ENCODE data around the gene ATRN.
"Not testable (repeated sequence)": the region's sequence is repeated elsewhere in the genome, so short reads cannot be mapped to it uniquely, and the experiment has no call there.

The ATRN gene

DNA sequence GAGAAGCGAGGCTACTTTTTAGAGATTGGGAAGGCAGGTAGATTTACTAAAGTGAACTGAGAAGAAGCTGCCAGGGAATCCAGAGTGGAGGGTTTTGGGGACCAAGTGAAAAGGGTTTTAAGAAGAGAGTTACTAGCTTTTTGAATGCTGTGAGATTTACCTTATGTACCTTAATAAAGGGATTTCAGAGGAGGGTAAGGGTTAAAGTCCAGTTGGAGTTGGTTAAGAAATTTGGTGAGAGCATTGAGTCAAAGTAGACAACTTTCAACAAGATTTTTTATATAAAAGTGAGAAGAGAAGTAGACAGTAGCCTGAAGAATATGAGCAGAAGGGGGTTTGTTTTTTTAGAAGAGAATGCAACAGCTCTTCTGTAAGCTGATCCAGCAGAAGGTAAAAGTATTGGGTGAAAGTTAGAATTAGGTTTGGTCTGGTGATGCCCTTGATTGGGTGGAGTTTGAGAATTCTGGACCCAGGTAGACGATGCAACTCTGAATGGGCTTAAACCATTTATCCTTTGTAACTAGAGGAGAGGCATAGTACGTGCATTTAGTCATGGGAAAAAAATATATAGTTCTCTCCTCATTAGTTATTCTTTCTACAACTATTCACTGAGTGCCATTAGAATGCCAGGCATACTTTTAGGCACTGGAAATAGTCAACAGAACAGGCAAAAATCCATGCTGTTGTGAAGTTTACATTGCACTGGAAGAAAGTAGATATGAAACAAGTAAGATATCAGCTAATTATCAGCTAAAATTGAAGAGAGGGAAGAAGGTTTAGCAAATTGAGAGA is 44.8 kb downstream of the ATRN start:
- DNase-seq (ENCODE audit: low read depth): no peak

DNA sequence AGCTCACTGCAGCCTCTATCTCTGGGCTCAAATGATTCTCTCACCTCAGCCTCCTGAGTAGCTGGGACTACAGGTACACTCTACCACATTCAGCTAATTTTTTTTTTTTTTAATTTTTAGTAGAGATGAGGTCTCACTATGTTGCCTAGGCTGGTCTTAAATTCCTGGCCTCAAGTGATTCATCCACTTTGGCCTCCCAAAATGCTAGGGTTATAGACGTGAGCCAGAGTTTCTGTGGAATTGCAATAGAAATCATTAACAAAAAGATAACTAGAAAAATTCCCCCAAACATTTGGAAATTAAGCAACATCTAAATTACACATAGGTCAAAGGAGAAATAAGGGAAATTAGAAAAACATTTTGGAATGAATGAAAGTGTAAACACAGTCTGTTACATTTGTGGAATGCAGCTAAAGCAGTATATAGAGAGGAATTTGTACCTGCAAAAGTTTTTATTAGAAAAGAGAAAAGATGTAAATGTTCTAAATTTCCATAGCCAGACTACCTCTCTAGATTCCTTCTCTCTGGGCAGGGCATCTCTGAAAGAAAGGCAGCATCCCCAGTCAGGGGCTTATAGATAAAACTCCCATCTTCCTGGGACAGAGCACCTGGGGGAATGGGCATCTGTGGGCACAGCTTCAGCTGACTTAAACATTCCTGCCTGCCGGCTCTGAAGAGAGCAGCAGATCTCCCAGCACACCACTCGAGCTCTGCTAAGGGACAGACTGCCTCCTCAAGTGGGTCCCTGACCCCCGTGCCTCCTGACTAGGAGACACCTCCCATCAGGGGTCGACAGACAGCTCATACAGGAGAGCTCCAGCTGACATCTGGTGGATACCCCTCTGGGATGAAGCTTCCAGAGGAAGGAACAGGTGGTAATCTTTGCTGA is 51.3 kb downstream of the ATRN start:
- no peak for DNase-seq (ENCODE audit: low read depth)

DNA sequence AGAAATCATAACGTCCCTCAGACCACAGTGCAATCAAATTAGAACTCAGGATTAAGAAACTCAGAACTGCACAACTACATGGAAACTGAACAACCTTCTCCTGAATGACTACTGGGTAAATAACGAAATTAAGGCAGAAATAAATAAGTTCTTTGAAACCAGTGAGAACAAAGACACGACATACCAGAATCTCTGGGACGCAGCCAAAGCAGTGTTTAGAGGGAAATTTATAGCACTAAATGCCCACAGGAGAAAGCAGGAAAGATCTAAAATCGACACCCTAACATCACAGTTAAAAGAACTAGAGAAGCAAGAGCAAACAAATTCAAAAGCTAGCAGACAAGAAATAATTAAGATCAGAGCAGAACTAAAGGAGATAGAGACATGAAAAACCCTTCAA is 53.9 kb downstream of the ATRN start:
- DNase-seq (ENCODE audit: low read depth): not testable (repeated sequence)

DNA sequence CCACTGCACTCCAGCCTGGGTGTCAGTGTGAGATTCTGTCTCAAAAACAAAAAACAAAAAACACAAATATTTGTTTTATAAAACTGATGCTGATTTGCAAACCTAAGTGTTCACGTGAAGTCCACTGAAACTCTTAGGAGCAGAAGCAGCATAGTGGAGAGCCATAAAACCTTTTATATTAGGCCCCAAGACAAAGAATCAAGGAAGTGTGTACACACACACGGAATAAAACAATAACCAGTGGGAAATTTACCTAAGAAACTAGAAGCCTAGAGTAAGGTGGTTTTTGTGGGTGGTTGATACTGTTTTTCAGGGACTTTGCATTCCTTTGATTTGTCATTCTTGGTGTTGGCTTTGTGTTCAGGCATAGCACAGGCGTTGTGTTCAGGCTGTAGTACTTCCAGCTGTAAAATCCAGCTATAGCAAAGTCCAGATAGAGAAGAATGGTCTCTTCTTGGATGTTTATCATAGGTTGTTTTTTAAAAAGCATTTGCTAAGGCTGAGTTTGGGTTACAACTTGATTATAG is 61.3 kb downstream of the ATRN start:
- no peak for DNase-seq (ENCODE audit: low read depth)

DNA sequence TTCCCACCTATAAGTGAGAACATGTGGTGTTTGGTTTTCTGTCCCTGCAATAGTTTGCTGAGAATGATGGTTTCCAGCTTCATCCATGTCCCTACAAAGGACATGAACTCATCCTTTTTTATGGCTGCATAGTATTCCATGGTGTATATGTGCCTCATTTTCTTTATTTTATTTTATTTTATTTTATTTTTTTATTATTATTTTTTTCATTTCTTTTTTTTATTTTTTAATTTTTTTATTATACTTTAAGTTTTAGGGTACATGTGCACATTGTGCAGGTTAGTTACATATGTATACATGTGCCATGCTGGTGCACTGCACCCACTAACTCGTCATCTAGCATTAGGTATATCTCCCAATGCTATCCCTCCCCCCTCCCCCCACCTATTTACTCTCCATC is 66.9 kb downstream of the ATRN start:
- not testable (repeated sequence) for DNase-seq (ENCODE audit: low read depth)

DNA sequence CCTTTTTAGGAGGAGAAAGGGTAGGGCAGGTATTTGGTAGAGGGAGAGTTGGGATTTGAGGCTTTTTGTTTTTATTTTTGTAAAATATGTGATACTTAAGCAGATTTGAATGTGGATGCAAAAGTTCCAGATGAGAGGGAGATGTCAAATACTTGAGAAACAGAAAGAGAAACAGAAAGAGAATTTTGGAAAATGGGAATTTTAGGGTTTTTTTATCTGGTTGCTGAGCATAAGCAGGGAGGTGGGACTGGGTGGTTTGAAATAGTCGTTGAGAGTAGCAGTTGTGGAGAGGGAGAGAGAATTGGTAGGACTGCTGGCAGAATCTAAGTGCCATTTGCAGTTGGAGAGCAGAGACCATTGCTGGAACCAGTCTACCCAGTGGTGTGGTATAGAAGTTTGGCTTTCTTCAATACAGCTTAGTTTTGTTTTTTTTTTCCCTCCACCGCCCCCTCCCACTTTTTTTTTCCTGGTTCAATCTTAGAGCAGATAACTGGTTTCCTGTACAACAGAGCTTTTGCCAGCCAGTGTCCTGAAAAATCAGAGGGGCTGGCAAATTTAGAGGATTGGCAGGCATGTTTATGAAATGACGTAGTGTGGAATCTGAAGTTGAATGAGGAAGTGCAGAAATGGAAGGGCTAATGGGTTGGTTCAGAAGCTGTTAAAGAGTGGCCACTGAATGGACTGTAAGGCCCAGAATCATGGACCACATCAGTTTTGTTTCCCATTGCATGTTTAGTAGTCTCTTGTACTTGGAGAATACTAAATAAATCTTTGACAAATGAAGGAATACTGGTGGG is 68.7 kb downstream of the ATRN start:
- DNase-seq (ENCODE audit: low read depth): no peak

DNA sequence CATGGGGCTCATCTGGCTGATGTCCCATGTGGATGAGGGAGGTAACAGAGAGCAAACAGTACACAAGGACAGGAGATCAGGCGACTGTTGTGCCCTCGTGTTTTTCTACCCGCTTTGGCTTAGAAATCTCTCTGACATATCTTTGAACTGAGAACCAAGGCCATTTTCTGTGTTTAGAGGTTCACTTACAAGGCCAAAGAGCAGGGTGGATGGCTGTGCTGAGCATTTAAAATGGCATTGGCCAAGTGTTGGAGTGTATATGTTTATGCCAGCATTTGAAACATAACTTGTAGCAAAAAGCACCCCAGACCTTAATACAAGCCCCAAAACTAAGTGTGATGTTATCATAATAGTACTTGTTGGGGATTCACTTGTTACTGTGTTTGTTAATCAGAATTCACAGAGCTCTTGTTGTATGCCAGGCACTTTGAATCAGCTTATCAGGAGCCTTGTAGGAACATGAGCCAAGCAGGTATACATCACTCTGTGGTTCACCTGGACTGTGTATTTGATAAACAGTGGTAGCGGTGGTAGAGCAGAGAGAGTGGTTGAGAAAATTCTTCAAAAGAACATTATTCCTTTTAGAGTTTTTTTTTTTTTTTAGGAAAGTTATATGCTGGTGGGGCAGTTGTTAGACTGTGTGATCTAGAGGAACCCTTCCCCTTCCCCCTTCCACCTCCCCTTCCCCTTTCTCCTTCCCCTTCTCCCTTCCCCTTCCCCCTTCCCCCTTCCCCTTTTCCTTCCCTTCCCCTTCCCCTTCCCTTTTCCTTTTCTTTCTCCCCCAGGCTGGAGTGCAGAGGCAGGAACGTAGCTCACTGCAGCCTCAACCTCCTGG is 71.3 kb downstream of the ATRN start:
- DNase-seq (ENCODE audit: low read depth): no peak

DNA sequence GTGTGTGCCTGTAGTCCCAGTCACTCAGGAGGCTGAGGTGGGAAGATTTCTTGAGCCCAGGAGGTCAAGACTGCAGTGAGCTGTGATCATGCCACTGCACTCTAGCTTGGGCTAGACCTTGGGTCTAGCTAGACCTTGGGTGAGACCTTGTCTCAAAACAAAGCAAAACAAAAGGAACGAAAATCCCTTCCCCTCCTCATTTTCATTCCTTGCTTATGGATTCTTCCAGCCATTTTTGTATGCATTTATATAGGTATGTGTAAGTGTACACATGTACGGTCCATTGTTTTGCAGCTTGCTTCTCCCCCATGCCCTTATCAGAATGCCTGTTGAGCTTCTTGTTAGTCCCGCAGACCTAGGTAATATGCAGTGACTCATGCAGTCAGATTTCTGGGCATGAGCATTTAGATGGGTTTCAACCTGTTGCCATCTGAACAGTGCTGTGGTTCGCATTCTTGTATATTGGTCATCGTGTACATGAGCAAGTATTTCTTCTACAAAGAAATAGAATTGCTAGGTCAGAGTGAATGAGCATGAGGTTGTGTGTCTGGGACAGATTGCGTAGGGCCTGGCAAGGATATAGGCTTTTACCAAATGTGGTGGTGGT is 73.2 kb downstream of the ATRN start:
- DNase-seq (ENCODE audit: low read depth): no peak

DNA sequence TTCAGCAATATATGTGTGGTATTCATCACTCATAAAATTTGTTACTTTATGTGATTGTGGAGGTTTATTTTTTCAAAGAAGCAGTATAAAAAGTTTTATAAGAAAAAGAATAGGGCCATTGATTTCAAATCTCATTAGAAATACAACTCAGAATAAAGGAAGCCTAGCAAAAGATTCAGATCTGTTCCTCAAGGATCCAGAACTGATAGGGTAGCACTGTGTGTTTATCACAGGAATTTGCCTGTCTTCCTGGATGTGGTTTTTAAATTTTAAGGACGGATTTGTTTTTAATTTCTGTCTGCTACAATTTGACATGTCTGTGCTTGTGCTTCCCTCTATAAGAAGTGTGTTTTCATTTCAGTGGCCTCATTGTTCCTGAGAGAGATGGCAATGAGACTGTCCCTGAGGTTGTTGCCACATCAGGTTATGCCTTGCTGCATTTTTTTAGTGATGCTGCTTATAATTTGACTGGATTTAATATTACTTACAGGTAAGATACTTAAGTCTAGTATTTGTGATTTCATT is 74.6 kb downstream of the ATRN start:
- no peak for DNase-seq (ENCODE audit: low read depth)

DNA sequence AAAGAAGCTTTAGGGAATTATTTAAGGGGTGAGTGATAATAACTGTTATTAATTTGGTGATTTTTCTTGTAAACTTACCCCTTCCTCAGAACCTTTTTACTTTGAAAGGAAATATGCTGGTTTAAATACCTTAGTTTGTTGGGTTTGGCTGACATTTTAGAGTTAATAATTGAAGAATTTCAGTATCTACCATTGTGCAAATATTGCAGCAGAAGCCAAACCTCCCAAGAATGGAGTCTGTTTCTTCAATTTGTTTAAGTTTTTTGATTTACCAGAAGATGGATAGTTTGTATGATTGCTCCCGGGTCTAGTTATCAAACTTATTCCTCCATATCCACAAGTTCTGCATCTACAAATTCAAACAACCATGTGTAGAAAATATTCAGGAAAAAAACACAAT is 77.1 kb downstream of the ATRN start:
- no peak for DNase-seq (ENCODE audit: low read depth)

DNA sequence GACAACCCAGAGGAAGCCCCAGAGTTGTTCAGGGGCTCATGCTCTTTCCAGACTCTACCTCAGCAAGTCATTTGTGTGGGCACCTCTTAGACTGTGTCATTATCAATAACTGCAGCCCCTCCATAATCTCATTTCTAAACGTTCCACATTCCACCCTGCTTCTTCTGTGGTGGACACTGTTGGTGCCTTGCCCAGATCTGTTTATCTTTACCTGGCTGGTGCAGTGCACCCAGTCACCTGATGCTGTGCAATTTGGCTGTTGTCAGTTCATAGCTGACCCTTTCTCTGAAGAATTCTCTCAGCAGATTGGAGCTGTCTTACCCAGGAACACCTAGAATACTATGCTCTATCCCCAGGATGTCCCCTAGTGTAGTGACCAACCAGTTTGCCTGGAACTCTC is 80.0 kb downstream of the ATRN start:
- no peak for DNase-seq (ENCODE audit: low read depth)

DNA sequence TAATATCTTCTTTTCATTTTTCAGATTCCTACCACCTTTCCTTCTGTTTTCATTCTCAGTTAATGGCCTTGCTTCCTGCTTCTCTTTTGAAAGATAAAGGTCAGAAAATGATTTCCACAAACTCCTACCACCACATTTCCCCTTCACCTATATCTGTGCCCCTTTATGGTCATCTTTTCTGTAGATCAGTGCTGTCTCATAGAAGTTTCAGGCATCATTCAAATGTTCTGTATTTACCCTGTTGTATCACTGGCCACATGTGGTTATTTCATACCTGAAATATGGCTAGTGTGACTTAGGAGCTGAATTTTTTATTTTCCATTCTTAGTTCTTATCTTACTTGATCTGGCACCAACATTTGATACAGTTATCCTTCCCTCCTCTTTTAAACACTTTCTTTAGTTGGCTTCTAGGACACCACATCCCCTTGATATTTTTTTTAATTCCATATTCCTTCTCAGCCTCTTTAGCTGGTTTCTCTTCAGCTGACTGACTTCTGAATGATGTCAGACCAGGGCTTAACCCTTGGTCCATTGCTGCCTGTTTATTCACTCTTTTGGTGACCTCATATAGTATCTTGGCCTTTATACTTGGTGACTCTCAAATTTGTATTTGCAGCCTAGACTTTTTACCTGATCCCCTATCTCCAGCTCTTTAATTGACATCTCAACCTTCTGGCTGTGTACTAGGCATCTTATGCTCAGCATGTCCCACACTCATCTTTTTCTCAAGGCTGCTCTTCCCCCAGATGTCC is 81.0 kb downstream of the ATRN start:
- DNase-seq (ENCODE audit: low read depth): no peak

DNA sequence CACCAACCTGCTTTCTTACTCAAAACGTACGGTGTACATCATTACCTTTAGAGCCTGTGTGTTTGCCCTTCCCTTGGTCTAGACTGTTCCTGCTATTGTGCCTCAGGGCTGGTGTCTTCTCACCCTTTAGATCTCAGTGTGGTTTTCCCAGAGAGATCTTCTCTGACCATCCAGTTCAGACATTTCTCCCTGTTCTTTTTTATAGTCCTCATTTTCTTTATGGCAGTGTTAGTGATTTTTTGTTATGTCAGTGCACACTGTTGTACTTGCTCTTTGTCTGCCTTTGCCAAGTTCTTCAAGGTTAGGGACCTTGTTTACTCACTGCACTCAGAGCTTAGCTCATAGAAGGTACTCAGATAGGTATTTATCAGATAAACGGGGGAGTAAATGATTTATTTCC is 82.8 kb downstream of the ATRN start:
- no peak for DNase-seq (ENCODE audit: low read depth)

DNA sequence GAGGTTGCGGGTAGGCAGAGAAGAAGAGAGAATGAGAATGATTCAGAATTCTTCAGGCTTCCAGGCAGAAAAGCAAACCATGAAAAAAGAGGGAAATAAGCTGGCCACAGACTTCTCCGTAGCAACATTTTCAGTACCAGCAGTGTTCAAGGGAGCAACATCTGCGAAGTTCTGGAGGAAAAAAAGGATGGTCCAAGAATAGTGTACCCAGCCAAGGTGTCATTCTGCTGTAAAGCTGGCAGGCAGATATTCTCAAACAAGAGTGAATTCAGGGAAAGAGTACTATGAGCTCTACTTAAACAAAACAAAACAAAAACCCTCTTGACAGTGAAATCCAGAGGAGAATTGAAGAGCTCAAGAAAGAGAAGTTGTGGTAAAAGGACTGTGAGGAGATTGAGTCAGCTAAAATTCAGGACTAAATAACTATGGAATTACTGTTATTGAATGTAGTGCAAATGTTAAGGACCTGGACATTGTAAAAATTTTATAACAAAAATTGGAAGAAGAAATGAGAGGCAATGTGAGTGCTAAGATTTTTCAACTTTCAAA is 86.5 kb downstream of the ATRN start:
- no peak for DNase-seq (ENCODE audit: low read depth)

DNA sequence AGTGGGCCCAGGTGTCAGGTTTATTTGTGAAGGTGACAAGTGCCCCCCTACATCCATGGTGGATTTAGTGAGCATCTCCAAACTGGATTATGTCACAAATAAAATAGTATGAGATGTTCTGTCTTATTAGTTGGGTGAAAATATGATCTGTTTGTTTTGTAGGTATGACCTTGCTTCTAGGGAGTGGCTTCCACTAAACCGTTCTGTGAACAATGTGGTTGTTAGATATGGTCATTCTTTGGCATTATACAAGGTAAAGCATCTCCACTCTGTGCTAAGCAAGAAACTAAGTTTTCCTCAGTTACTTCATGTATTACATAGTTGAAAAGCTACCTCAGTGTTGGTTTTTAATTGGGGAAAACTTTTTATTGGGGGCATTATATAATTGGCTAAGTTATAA is 88.4 kb downstream of the ATRN start:
- no peak for DNase-seq (ENCODE audit: low read depth)

DNA sequence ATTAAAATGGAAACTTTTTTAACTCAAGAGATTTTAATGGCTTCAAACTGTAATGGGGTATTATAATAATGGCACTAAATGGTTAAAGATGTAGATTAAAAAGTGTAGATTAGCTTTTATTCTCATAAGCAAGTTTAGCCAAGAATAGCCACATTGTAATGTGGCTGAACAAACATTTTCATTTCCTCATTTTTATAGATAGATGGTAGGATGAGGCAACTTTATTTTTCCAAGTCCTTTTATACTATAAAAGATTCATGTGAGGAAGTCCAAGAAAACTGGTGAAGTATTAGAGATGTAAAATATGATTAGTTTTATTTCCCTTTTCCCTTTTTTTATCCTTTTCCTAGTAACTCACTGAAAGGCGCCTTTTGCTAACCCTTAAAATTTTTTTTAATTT is 88.8 kb downstream of the ATRN start:
- no peak for DNase-seq (ENCODE audit: low read depth)

DNA sequence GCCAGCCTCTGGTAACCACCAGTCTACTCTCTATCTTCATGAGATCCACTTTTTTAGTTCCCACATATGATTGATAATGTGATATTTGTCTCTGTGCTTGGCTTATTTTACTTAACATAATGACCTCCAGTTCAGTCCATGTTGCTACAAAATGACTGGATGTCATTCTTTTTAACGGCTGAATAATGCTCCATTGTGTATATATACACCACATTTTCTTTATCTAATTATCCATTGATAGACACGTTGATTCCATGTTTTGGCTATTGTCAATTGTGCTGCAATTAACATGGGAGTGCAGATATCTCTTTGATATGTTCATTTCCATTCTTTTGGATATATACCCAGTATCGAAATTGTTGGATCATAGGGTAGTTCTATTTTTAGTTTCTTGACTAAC is 89.3 kb downstream of the ATRN start:
- DNase-seq (ENCODE audit: low read depth): no peak

DNA sequence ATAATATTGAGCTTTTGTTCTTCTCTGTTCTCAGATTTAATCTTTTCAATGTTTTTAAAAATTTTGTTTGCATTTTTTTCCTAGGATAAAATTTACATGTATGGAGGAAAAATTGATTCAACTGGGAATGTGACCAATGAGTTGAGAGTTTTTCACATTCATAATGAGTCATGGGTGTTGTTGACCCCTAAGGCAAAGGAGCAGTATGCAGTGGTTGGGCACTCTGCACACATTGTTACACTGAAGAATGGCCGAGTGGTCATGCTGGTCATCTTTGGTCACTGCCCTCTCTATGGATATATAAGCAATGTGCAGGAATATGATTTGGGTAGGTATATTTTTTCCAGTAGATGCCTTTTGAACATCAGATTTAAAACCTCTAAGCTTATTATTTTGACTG is 89.8 kb downstream of the ATRN start:
- DNase-seq (ENCODE audit: low read depth): no peak

DNA sequence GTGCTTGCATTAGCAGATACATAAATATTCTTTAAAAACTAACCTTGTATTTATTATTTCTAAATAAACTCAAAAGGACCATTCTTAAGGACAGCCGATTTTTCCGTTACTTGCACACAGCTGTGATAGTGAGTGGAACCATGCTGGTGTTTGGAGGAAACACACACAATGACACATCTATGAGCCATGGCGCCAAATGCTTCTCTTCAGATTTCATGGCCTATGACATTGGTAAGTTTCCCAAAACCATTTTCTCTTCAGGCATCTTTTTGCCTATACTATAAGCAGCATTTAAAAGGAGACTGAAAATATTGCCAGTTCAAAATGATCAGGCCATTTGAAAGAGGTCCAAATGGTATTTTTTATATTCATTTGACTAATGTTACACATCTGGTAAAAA is 92.3 kb downstream of the ATRN start:
- no peak for DNase-seq (ENCODE audit: low read depth)

Data from GM04504 (cell line).